Hypothalamus (tissue), 51 donors: ENCODE measurements around the gene CBL.

Experiments used
- DNase-seq, 51 donors: peaks; one replicate each; lab custom pipeline; 2025; lab: John Stamatoyannopoulos, UW

CBL gene

DNA sequence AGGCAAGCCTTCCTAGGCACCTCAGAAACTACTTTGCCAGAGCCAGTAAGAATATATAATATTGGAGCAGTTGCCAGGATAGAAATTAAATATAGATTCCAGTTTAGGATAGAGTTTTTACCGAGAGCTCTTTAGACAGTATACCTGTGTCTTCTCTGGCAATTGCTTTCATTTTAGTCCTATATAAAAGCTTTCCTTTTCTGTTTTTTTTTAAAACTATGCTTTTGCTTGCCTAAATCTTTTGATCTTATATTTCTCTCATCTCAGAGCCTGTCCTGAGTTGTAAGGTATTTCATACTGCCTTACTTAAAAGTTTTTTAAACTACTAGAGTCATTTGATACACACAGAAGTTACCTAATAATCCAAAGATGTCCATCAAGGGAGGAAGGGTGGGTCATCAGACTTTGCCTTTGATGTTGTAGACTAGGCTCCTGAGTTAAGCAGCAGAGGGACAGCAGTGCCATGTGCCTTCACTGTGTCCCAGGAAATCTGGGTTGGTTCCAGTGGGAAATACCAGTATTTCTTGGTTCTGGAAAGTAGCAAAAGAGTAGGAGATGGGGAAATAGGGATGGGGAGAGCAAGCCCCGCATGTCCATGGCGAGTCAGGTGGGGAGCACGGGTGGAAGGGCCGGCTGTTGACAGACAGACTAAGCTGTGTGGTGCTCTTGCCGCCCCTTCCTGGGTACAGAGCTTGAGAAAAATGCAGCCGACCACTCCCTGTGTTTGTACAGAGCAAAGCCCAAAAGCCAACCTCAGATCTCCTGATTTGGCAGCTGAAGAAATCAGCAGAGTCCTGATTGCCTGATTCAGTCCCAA is 99.6 kb downstream of the CBL start:
- DNase-seq = no peak

- DNase-seq = no peak
These were observed 100.3 kb downstream of the CBL start for GRCh38 chr11:119306373-119306890.

GRCh38 chr11:119307219-119307618 is 101.1 kb downstream of the CBL start:
- peak in 7 of 51 donors; percentile 7 to 27 (median 13) for DNase-seq

GRCh38 chr11:119307974-119308373 is 101.8 kb downstream of the CBL start:
- DNase-seq = no peak

- DNase-seq = no peak
These were observed 103.3 kb downstream of the CBL start for GRCh38 chr11:119309411-119309810.

DNA sequence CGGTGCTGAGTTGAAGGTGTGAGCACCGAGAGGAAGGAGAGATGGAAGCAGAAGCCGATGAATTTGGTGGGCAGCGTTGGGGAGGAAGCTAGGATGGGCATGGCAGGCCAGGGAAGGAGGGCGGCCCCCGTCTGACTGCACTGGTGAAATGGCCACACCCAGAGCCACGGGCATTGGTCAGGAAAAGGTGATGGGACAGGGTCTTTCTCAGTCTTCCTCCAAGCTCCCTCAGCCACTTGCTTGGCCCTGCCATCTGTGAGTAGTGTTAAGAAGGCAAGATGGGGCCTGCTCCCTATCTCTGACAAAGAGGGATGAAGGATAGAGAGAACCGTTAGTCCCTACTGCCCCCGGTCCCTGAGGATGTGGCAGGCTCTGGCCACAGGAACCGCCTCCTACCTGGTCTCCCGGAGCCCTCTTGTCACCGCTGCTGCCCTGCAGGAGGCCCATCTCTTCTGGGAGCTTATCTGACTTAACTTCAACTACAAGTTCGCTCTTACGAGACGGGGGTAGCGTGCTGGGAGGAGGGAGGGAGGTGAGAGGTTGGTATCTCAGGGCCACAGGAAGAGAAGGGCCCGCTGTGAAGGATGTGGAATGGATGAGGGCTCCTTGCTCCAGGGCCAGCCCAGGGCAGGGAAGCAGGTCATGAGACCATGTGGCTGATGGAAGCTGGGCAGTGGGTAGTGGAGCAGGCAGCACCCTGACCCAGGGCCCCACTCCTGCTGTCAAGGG is 104.0 kb downstream of the CBL start:
- DNase-seq = no peak

GRCh38 chr11:119310682-119311052 is 104.5 kb downstream of the CBL start:
- DNase-seq = no peak

GRCh38 chr11:119314726-119315125 is 108.6 kb downstream of the CBL start:
- DNase-seq = no peak

DNA sequence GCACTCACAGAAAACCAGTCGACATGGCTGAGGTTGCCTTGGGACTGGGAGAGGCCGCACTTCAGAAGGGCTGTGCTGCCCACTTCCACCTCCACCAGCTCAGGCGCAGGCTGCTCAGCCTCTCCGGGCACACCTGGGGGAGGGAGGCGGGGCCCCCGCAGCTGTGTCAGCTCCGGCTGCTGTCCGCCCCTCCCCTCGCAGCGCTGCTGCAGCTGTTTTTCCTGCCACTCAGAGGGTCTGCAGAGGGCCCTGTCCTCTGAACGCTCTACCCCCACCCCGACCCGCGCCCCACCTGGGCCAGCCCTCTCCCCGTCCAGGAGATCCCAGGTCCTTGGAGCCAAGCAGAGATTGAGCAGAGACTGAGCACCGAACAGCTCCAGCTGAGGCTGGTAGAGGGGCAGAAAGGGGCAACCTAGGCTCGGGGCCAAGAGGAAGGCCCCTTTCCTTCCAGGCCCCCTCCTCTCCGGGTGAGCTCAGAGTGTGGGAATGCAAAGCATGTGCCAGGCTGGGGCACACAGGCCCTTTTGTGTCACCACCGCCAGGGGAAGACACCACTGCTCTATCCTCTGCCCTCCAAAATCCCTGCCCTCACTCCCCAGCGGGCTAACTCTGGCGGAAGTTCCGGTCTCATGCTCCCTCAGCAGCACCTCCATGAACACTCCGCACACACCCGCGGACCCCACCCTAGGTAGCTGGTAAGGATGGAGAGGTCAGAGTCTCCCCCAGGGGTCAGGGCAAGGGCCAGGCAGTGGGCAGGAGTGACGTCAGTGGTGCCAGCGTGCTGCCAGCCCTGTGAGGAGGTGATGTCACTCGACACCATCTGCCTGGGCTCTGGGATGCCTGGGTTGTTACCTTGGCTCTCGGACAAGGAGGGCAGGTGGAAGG is 109.2 kb downstream of the CBL start:
- DNase-seq = peak in 30 of 51 donors; percentile 31 to 87 (median 70)

- DNase-seq = peak in 41 of 51 donors; percentile 32 to 88 (median 77)
These were observed 110.0 kb downstream of the CBL start for GRCh38 chr11:119316016-119316728.

DNA sequence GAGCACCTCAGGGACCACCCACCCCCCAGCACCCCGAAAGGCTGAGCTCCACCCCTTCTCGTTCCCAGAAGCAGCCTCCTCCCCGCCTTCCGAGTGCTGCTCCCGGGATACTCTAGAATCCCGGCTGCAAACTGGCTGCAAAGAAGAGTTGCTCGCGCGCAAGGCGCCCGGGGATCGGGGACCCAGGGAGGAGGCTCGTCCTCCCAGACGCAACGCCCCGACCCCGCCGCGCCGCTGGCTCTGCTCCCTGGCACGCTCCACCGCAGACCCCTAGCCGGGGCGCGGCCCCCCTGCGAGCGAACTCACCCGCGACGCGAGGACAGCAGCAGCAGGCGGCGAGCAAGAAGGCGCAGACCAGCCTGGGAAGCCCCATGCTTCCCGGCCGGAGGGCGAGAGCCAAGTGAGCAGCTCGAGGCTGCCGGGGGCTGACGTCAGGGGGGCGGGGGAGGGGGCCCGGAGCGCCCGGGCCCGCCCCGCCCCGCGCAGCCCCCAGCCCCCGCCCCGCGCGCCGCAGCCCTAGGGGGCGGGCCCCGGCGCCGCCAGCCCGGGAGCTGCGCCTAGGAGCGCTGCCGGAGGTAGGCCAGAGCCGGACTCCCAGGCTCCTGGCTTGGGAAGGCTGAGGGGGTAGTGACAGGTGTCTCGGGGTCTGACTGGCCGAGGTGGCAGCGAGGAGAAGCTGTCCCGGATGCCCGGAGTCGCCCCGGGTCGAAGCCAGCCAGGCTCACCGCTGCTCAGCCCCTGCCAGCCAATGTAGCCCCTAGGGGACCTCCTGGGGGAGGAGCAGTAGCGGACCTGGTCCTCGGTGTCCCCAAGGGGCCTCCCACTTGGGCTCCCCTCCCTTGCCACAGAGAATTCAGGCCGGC is 110.8 kb downstream of the CBL start, which contains the start of gene MCAM:
Gene MCAM (minus strand): TSS at position 402 of the 863 bp plus-strand sequence. CDS start 29 bp downstream, at position 373.
- DNase-seq = peak in 19 of 51 donors; percentile 29 to 68 (median 50)

- no peak for DNase-seq
These were observed 111.6 kb downstream of the CBL start for GRCh38 chr11:119317592-119318239.

- peak in 6 of 51 donors; percentile 14 to 34 (median 23) for DNase-seq
These were observed 112.3 kb downstream of the CBL start for GRCh38 chr11:119318240-119319135.

- DNase-seq = no peak
These were observed 113.1 kb downstream of the CBL start for GRCh38 chr11:119319136-119319699.

DNA sequence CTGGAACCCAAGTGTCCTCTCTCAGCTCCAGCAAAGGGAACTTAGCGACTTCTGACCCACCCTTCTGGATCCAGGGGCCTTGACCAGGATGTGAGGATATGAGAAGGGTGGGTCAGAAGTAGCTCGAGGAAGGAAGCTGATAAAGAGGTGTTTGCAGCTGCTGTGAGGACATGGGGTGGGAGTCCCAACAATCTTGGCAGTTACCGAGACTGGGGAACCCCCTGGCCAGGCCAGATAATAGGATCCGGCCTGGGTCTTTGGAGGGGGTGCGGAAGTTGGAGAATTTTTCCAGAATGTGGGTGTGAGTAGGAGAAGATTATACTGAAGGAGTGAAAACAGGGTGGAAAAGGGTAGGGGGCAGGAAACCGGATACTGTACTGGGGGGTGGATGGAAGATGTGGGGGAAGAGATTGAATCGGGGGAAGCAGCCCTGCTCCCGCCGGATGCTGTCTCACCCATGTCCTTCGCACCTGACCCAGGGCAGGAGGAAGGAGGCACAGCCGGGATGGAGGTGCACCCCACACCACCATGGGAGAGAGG is 113.6 kb downstream of the CBL start:
- DNase-seq = no peak

DNA sequence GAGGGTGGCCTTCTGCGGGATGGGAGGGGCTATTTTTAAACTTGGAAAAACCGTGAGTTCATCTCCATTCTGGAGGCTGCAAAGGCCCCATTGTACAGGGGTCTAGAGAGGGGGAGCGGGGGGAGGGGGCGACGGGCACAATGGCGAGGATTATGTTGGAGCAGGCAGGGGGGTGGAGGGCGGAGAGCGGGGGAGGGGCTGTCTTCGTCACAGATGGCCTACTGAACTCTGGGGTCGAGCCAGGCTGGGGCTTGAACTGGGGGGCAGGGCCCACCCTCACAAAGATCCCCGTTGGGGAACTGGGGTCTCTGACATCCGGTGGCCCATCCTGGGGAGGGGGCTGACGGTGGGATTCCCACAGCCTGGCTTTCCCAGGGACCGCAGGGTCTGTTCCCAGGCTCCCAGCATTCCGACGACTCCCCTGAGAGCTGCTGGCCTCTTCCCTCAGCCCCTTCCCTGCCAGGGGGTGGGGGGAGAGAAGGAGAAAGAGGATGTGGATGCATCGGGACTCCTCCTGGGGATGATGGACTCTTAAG is 114.2 kb downstream of the CBL start:
- peak in 36 of 51 donors; percentile 20 to 89 (median 61) for DNase-seq
